Body of pancreas (tissue), 4 donors: ENCODE measurements around the gene MED13L.

Source experiments
- POLR2A ChIP-seq, 3 donors: fragments of 450-650 bp; IDR thresholded peaks; one replicate each; pipeline ENCODE4 v1.6.1; 2016; ENCODE audit warnings: antibody characterized with exemption in 3 of 3, mild to moderate bottlenecking in 2 of 3
- TF ChIP-seq, protein P1 (sequence below), 7 experiments: fragments of 450-650 bp in 4 of 7; fragments of 200-600 bp in 3 of 7; sonication (generic) in 3 of 7; IDR thresholded peaks; one replicate each; pipeline ENCODE4 v1.5.1; 2016 to 2019; ENCODE audit warnings: antibody characterized with exemption in 7 of 7

GRCh38 chr12:116087962-116088361, 189.5 kb downstream of the MED13L start:
- TF ChIP-seq, protein P1, sequence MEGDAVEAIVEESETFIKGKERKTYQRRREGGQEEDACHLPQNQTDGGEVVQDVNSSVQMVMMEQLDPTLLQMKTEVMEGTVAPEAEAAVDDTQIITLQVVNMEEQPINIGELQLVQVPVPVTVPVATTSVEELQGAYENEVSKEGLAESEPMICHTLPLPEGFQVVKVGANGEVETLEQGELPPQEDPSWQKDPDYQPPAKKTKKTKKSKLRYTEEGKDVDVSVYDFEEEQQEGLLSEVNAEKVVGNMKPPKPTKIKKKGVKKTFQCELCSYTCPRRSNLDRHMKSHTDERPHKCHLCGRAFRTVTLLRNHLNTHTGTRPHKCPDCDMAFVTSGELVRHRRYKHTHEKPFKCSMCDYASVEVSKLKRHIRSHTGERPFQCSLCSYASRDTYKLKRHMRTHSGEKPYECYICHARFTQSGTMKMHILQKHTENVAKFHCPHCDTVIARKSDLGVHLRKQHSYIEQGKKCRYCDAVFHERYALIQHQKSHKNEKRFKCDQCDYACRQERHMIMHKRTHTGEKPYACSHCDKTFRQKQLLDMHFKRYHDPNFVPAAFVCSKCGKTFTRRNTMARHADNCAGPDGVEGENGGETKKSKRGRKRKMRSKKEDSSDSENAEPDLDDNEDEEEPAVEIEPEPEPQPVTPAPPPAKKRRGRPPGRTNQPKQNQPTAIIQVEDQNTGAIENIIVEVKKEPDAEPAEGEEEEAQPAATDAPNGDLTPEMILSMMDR (IDR thresholded peaks at IDR 0.05) = no peak
- no peak for TF ChIP-seq POLR2A (IDR thresholded peaks at IDR 0.05)
